Smooth muscle cell of the brain vasculature (primary cell): ENCODE results near the gene TRAPPC14.

Experiments used
- DNase-seq: peaks from one replicate; pipeline ENCODE4 v3.0.0-alpha.2; 2012; ENCODE audit warnings: low read depth, low spot score

TRAPPC14 gene

DNA sequence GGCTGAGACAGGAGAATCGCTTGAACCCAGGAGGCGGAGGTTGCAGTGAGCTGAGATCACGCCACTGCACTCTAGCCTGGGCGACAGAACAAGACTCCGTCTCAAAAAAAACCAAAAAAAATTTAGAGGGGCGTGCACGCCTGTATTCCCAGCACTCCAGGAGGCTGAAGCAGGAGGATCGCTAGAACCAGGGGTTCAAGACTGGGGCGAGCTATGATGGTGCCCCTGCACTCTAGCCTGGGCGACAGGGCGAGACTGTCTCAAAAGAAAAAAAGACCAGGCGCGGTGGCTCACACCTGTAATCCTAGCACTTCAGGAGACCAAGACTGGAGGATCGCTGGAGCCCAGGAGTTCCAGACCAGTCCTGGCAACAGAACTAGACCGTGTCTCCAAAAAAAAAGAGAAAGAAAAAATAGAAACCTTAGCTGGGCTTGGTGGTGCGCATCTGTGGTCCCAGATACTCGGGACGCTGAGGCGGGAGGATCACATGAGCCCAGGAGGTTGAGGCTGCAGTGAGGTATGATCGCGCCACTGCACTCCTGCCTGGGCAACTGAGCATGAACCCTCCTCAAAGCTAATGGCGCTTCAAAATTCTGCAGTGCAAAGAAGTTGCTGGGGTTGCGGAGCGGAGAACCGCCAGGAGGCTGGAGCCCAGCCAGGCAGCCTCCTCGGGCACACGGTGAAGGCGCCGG, 32.1 kb downstream of the TRAPPC14 start:
- no peak for DNase-seq

DNA sequence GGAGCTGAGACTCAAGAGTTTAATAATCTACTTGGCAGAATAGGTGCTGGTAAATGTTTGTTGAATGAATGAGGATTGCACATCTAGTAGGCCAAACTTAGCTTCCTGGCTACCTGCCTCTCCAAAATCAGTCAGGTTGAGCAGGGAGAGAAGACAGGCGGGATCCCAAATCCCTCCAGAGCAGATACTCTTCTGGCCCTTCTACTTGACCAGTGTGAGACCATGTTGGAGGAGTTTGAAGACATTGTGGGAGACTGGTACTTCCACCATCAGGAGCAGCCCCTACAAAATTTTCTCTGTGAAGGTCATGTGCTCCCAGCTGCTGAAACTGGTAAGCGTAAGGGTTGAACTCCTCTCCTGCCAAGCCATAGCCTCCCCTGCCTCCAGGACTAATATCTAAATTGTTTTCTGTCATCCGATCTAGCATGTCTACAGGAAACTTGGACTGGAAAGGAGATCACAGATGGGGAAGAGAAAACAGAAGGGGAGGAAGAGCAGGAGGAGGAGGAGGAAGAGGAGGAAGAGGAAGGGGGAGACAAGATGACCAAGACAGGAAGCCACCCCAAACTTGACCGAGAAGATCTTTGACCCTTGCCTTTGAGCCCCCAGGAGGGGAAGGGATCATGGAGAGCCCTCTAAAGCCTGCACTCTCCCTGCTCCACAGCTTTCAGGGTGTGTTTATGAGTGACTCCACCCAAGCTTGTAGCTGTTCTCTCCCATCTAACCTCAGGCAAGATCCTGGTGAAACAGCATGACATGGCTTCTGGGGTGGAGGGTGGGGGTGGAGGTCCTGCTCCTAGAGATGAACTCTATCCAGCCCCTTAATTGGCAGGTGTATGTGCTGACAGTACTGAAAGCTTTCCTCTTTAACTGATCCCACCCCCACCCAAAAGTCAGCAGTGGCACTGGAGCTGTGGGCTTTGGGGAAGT, 34.0 kb downstream of the TRAPPC14 start:
- no peak for DNase-seq

DNA sequence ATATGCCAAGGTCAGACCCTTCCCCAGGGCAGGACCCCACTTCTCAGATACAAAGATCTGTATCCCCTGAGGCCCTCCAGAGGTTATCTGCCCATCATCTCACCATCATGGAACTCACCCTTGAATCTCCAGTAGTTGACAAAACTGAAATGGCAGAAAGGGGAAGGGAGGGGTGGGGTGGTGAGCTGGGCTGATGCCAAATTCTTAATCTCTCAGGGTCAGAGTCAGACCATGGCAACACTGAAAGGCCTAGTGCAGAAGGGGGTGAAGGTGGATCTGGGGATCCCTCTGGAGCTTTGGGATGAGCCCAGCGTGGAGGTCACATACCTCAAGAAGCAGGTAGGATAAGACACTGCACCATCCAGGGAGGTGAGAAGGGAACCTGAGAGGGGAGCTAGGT, 36.0 kb downstream of the TRAPPC14 start:
- no peak for DNase-seq

DNA sequence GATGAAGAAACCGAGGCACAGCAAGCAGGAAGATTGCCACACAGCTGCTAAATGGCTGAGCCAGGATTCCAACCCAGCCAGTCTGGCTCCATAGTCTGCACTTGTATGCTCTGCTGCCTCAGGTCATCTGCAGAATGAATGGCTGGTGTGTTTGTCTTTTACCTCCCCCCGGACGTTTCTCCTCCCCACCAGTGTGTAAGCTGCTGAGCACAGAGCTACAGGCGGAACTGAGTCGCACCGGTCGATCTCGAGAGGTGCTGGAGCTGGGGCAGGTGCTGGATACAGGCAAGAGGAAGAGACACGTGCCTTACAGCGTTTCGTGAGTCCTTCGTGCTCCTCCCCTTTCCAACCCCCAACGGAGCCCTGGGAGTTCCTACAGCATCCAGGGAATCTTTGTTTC, 36.5 kb downstream of the TRAPPC14 start:
- no peak for DNase-seq

GRCh38 chr7:100120733-100121036, 37.8 kb downstream of the TRAPPC14 start:
- DNase-seq, result no peak

DNA sequence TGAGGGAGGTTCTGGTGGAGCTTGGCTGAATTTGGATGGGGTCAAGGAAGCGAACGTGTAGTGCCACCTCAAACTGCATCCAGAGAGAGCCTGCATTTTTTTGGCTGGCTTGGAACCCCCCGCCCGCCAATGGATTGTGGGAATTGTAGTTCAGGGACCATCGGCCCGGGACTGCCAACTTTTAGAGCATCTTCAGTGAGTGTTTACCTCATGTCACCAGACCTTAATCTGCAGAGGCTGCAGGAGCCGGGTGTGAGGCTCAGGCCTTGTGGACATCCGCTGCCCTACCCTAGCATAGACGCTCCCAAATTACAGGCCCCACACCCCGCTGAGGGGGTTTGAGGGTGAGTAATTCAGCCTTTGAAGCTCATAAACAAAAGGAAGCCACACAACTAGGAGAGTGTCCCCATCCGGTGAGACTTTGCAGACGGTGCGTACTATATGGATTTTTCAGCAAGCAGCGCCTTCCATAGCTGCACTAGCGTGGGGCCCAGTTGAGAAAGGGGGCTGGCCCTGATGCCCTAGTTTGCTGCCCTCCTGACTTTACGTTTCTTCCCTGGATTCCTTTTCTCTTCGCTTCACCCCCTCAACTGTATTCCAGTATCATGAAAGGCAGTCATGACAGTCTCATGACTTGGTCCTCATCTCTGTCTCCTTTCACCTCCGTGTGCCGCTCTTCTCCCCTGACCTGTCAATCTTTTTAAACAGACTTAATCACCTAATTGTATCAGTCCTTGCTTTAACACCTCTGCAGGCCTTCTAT, 38.4 kb downstream of the TRAPPC14 start:
- DNase-seq, result no peak

DNA sequence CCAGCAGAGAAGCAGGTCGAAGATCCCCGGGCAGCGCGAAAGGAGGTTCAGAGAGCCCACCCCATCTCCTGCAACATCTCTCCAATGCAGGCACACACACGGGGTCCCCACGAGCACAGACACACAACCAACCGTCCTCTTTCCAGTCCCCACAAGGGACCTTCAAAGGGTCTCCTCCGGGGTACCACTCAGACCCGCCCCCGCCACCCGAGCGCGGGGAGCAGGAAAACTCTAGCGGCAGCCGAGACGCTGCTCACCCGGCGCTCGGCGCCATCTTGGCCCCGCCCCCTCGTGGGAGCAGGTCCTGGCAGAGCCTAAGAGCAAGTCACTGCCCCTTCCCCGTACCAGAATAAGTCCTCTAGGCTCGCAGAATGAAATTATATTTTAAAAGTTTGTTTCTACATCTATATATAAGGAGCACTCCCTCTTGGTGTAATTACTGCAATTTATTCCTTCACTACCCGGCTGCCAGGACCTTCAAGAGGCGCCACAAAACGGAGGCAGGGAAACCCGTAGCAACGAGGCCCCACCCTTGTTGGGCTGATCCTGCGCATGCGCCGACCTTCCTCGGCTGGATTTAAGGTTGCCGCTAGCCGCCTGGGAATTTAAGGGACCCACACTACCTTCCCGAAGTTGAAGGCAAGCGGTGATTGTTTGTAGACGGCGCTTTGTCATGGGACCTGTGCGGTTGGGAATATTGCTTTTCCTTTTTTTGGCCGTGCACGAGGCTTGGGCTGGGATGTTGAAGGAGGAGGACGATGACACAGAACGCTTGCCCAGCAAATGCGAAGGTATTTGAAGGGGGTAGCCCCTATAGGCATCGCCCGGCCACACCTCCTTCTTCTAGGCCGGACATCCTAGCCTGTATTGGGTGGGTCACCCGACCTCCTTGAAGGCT, 39.2 kb downstream of the TRAPPC14 start, which contains the start of the genes CNPY4 and TAF6:
Gene CNPY4, plus strand, starts transcription at position 563 of the 898 bp plus-strand sequence. Its CDS starts 111 bp downstream, at position 674.
Gene TAF6, minus strand, starts transcription at position 287 of the 898 bp plus-strand sequence. CDS start 5,149 bp downstream, outside the sequence.
- DNase-seq, result peak; percentile 93

- no peak for DNase-seq
These were observed 40.0 kb downstream of the TRAPPC14 start for GRCh38 chr7:100118388-100119071.

DNA sequence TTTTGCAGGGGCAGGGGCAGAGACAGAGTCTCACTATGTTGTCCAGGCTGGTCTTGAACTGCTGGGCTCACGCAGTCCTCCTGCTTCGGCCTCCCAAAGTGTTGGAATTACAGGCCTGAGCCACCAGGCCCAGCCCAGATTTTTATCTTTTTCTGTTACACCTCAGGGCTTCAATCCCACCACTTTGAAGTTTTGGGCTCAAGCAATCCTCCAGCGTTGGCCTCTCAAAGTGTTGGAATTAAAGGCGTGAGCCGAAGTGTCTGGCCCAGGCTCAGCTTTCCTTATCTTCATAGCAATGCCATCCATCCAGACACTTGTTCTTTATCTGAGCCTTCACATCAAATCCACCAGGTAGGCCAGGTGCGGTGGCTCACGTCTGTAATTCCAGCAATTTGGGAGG, 43.5 kb downstream of the TRAPPC14 start:
- no peak for DNase-seq

GRCh38 chr7:100111914-100112313, 46.6 kb downstream of the TRAPPC14 start:
- DNase-seq, result no peak

GRCh38 chr7:100111156-100111555, 47.4 kb downstream of the TRAPPC14 start:
- no peak for DNase-seq

- no peak for DNase-seq
These were observed 48.9 kb downstream of the TRAPPC14 start for GRCh38 chr7:100109521-100110163.

DNA sequence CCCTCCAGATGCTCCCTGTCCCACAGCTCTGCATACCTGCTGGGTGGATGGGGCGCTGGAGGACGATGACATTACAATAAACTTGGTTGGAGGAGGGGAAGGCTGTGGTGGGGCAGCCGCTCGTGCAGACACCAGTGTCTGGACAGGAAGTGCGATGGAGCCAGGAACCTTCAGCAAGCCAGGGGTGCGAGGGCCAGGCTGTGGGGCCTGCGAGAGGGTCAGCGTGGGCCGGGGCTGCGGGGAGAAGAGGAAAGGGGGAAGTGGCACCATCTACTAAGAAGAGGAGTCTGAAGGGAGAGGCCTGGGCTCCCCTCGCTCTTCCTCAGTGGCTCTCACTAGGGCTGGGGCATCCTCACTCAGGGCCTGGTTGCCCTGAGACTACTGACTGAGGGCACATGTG, 50.6 kb downstream of the TRAPPC14 start:
- DNase-seq, result no peak

DNA sequence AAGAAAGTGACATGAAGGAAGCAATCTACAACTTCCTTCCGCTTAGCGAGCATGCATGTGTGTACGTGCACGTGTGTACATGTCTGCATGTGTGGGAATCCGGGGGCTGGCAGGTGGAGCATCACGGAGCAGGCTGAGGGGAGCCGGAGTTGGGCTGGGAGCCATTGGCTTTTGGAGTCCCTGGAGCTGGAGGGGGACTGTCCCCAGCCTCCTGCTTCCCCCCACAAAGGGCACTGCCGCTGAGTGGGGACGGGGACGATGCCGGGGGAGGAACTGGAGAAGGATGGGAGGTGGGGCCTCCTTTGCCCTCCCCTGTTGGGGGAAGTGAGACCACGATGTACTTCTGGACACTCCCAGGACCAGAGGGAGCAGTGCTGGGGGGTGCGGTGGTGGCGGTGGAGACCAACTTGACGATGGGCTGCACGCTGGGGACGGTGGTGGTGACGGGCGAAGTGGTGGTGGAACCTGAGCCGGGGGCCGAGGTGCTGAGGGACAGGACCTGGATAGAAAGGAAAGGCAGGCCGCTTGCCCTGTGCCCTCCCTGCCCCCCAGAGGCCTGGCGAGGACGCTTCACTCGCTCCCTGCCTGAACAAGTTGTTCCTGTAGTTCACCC, 51.3 kb downstream of the TRAPPC14 start:
- DNase-seq, result no peak

- no peak for DNase-seq
These were observed 51.9 kb downstream of the TRAPPC14 start for GRCh38 chr7:100106633-100107032.

GRCh38 chr7:100105534-100105933, 53.0 kb downstream of the TRAPPC14 start:
- DNase-seq, result no peak
